Activated naive CD8-positive, alpha-beta T cell treated with anti-CD3 and anti-CD28 coated beads, Interleukin-2, amount 50 U/mL, for 16 hours (primary cell): ENCODE measurements around the gene BIRC3.
"Not testable (repeated sequence)": the region's sequence is repeated elsewhere in the genome, so short reads cannot be mapped to it uniquely, and the experiment has no call there.

Experiments used
- DNase-seq: peaks from one replicate; pipeline ENCODE4 v3.0.0-alpha.2; 2020; ENCODE audit warnings: low read depth, low spot score

Gene BIRC3

DNA sequence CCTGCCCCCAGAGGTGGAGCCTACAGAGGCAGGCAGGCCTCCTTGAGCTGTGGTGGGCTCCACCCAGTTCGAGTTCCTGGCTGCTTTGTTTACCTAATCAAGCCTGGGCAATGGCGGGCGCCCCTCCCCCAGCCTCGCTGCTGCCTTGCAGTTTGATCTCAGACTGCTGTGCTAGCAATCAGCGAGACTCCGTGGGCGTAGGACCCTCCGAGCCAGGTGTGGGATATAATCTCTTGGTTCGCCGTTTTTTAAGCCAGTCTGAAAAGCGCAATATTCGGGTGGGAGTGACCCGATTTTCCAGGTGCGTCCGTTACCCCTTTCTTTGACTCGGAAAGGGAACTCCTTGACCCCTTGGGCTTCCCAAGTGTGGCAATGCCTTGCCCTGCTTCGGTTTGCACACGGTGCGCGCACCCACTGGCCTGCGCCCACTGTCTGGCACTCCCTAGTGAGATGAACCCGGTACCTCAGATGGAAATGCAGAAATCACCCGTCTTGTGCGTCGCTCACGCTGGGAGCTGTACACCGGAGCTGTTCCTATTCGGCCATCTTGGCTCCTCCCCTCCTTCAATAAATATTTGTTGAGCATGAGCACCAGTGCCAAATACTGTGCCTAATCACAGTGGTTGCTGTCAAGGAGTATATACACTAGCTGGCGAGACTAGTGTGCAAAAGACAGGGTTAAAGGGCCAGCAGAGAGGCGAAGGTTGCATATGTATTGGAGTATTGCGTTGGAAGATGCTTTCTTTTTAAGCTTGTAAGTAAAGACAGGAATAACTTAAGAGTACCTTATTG is 57.5 kb downstream of the BIRC3 start:
- not testable (repeated sequence) for DNase-seq

DNA sequence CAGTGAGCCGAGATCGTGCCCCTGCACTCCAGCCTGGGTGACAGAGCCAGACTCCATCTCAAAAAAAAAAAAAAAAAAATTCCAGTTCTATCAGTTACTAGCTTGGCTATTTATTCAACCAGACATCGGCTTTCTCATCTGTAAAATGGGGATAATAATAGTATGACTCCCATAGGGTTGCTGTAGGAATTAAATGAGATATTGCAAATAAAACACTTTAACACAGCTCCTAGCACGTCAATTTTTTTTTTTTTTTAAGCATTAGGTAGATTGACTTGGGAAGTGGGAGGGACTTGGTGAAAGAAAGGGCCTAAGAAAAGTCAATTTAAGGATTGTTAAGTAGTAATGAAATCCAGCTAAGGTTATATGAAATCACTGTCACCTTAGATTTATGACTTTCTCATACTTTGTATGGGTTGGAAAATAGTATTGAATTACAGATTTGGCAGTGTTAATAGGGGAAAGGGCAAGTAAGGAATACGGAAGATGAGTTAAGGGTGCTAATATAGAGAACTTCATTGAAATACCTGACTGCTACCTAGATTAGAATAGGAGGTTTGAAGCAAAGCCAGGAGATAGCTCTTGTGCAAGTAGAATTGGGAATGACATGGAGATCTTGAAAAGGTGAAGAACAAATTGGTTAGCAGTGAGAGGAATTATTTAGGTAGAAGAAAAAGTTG is 58.6 kb downstream of the BIRC3 start:
- DNase-seq = no peak

DNA sequence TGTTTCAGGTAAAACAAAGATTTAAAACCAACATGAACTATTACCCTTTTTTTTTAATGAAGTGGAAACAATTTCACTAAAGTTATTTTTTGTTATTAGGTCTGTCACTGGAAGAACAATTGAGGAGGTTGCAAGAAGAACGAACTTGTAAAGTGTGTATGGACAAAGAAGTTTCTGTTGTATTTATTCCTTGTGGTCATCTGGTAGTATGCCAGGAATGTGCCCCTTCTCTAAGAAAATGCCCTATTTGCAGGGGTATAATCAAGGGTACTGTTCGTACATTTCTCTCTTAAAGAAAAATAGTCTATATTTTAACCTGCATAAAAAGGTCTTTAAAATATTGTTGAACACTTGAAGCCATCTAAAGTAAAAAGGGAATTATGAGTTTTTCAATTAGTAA is 60.6 kb downstream of the BIRC3 start:
- DNase-seq = no peak

DNA sequence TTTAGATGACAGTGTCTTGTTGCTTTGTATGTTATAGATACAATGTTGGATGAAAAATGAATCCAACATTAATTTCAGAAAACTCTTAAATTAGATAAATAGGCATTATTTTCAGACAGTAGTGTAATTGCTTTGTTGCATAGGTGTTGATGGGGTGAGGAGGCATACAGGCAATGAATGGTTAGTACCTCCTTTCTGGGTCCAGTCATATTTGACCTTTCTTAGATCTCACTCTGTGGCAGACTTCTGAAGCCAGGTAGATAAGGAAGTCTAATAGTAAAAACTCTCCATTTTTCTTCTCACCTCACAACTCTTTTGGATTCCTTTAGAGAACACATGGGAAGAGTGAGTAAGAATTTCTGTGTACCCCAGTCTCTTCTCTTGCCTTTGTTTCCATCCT is 61.5 kb downstream of the BIRC3 start:
- no peak for DNase-seq

DNA sequence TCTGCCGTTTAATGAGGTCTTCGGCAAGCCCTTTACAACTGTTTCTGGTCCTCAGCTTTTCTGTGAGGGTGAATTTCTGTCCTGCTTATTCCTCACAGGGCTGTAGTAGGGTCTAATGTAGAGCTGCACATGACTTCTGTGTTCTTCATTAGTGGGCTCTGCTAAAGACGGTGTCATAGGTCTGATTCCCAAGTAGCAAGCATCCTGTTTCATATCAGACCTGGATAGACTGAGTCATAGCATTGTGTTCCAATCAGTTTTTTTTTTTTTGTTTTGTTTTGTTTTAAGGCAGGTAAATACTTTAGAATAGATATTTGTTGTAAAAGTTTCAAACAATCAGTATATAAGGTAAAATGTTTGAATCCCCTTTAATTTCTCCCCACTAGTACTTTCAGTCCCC is 65.1 kb downstream of the BIRC3 start:
- DNase-seq = no peak

DNA sequence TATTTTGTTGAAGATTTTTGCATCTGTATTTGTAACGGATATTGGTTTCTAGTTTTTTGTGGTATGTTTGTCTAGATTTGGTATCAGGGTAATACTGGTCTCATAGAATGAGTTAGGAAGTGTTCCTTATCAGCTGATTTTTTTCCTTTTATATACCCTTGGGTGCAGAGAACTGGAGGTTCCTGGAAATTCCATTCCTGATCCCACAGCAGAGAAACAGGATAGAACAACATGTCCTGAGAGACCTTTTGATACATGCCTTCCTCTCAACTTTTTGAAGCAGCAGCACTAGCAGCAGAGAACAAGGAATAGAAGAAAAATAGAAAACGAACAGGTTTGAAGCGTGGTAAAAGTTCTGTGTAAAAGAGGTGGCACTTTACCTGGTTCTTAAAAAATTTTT is 66.6 kb downstream of the BIRC3 start:
- DNase-seq = no peak

DNA sequence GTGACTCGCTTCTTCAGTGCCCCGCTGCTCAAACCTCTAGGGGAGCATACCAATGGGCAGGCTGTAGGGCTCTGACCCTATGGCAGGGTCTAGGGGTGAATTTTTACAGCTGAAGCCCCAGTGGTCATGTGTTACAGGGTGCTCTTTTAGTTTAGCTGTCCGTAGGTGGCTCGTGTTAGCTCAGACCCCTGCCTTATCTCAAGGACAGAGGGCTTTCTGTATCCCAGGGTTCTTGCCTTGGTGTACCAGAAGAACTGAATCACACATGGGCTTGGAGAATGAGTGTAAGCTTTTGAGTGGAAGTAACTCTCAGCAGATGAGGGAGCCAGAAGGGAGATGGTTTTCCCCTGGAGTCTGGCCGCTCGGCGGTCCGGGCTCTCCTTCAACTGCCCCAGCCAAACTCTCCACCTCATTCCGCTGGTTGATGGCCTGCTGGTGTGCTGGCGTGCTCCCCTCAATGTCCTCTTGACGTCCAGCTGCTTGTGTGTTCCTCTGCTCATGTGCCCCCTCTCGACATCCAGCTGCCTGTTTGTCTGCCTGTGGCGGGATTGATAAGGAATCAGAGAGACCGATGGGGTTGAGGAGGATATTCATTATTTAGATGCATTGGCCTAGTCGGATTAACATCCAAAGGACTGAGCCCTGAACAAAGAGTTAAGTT is 67.3 kb downstream of the BIRC3 start:
- DNase-seq = no peak

DNA sequence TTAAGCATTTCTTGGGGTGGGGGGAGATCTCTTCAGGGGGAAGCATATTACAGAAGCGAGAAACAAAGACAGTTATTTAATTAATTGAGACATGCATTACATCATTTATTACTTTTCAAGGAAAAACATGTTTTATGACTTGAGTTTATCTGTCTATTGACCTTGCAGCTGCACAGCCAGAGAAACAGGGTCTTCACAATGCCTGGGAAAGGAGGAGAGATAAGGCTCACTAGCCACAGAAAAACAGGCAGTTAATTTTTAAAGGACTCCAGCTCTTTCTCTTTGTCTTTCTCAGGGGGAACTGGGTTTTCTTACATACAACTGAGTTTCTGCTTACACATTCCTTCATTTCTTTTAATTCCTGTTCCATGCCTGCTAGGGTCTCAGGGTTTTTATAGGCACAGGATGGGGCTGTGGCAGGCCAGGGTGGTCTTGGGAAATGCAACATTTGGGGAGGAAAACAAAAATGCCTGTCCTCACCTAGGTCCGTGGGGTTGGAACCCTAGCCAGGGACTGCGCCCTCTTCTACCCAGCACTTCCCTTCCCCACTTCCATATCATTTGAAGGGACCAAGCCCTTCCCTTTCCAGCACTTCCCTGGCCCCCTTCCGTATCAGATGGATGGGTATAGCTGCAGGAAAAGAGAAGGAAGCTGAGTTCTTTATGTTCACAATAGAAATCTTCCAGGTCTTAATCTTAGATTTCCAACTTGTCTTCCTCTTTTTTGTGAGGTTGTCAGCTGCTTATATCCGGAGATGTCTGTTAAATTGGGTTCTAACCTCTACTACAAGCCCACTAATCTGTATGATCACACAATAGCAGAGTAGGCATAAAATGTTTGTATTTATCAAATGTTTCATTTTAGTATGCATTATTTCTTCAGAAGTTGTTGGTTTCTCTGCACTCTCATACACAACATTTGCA is 68.1 kb downstream of the BIRC3 start:
- no peak for DNase-seq

DNA sequence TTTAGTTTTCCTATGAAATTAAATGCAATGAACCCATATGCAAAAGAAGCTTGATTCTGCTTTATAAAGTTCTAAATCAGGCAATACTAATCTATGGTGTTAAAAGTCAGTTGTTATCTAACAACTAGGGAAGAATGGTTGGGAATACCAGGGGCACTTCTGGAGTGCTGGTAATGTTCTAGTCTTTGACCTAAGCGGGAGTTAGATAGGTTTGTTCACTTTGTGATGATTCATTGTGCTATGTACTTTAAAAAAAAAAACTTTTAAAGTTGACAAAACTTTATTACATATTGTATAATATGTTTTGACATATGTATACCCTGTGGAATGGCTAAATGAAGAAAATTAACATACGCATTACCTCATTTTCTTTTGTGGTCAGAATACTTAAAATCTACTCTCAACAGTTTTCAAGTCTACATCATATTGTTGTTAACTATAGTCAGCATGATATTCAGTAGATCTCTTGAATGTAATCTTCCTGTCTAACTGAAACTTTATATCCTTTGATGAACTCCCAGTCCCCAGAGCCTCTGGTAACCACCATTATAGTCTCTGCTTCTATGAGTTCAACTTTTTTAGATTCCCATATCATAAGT is 69.0 kb downstream of the BIRC3 start:
- DNase-seq = no peak

DNA sequence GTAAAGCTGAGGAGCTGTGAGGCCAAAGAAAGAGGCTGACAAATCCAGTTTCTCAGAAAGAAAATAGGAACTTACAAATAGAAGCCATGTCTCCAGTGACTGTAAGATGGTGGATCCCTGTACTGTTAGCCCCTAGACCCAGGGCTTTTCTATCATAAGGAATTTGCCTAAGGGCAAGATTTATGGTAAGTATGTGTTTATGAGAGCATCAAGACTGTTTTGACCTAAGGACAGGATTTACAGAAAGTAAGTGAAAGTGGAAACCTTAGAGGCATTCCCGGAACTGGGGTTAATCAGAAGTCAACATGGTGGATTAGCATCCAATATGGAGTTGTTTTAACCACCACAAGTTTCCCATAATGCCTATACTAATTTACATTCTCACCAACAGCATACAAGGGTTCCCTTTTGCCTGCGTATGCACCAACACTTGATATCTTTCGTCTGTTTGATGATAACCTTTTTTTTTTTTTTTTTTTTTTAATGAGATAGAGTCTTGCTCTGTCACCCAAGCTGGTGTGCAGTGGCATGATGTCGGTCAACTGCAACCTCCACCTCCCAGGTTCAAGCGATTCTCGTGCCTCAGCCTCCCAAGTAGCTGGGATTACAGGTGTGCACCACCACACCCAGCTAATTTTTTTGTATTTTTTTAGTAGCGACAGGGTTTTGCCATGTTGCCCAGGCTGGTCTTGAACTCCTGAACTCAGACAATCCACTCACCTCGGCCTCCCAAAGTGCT is 69.9 kb downstream of the BIRC3 start:
- DNase-seq = no peak
